Peyer's patch (tissue), 4 donors: ENCODE results near the gene RASA4.
"Not testable (repeated sequence)": the region's sequence is repeated elsewhere in the genome, so short reads cannot be mapped to it uniquely, and the experiment has no call there.

ENCODE experiments used
- CTCF ChIP-seq, 6 experiments: fragments of 450-650 bp in 4 of 6; fragments of 200-600 bp in 2 of 6; sonication (generic) in 1 of 6; IDR thresholded peaks; one replicate each; pipeline ENCODE4 v1.5.1; 2017 to 2019; ENCODE audit warnings: antibody characterized with exemption in 6 of 6, mild to moderate bottlenecking in 3 of 6, moderate library complexity in 1 of 6
- POLR2A ChIP-seq, 2 donors: fragments of 450-650 bp; IDR thresholded peaks; one replicate each; pipeline ENCODE4 v1.5.1; 2017; ENCODE audit warnings: antibody characterized with exemption in 2 of 2, mild to moderate bottlenecking in 2 of 2, moderate library complexity in 2 of 2

GRCh38 chr7:102643404-102643803, 26.8 kb upstream of the RASA4 start:
- TF ChIP-seq CTCF, POLR2A (IDR thresholded peaks at IDR 0.05): not testable (repeated sequence)
